Measurements from ENCODE around the gene GPX4. TPM values are rescaled to one million over a fixed set of nuclear protein-coding genes. Genes with fewer than 3 reads are reported as not detected.

The GPX4 gene
- total and polyA plus RNA-seq, 10 donors = 138 to 562 (median 247) TPM

DNA sequence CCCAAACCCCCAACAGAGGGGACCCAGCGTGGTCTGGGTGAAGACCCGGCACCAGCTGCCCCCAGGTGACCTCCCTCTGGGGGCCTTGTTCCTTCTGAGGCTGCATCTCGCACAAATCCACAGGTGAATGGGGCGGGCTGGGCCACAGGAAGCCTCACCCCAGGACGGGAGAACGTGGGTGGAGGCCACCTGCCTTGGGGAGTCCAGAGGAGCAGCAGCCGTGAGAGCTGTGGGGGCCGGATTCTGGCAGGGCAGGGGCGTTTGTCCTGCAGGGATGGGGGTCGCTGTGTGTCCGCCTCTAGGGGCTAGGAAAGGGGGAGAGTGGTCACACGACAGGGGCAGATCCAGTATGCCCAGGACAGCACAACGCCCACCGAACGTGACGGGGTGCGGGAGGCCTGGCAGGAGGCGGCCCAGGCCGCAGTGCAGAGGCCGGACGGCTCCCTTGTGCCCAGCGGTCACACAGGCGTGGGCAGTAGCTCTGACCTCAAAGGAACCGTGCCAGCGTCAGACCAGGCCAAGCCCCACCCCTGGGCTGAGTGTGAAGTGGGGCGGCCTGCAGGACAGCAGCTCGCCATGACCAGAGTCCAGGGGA lies 15.3 kb upstream of the GPX4 start:
- 68 to 74% (median 72%) methylated on average over 25 to 27 of the region's 27 CpGs for WGBS, 5 donors
- H3K4me1 ChIP-seq = peaks cover 23 to 100% (median 69%) of the 10 kb centered on the region in 6 donors
- H3K9me3 ChIP-seq = no peaks in the 10 kb centered on the region
- peak overlapping the region in 1 of 8 donors; percentile 44 for H3K4me3 ChIP-seq
- peak overlapping the region; percentile 54 to 93 (median 82) for H3K27ac ChIP-seq
- TF ChIP-seq CTCF (IDR thresholded peaks at IDR 0.05 in 8 of 11, conservative IDR thresholded peaks at IDR 0.05 in 3 of 11) (no peak), POLR2AphosphoS5 (IDR thresholded peaks at IDR 0.05) (peak; percentile 69 to 86 (median 70)), POLR2A (IDR thresholded peaks at IDR 0.05) (peak in 1 of 3 donors; percentile 13)
- peaks cover 4 to 100% (median 83%) of the 10 kb centered on the region in 6 donors for H3K36me3 ChIP-seq
- no peaks in the 10 kb centered on the region for H3K27me3 ChIP-seq (replicated peaks in 1 of 7)
- intact Hi-C loops (cut with DNase I; ENCODE audit: low total_unique reads) = no loop called here
- peak; percentile 85 for DNase-seq

DNA sequence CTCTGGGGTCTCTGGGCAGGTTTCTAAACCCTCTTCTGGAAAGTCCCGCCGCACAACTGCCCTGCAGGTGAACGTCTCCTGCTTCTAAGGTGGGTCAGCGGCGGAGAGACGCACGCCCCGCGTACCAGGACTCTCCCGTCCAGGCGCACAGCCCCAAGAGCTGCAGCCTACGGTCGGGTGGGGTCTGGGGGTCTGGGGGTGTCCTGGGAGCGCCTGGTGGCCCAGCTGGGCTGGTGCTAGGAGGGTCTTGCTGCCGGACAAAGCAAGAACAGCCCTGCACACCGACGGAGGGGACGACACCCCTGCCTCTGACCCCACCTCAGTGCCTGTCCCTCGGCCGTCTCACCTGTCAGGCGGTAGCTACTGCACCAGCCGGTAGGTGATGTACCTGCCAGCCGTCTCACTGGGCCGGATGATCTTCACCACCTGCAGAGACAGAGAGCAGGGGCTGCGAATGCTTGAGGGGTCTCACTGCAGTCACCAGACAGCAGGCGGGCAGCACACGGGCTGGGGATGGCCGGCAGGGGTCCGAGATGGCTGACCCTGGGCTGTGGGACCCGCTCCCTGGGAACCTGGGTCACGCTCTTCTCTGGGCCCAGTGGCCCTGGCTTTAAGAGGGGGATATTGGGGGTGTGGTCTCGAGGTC lies 14.5 kb upstream of the GPX4 start:
- peaks cover 30 to 100% (median 69%) of the 10 kb centered on the region in 6 donors for H3K4me1 ChIP-seq
- H3K27me3 ChIP-seq (replicated peaks in 1 of 7) = no peaks in the 10 kb centered on the region
- intact Hi-C loops (cut with DNase I; ENCODE audit: low total_unique reads) = no loop called here
- H3K36me3 ChIP-seq = peaks cover 4 to 97% (median 77%) of the 10 kb centered on the region in 6 donors
- WGBS, 5 donors = 85 to 95% (median 93%) methylated on average over 8 to 32 of the region's 32 CpGs
- TF ChIP-seq POLR2AphosphoS5 (IDR thresholded peaks at IDR 0.05) = peak; percentile 38 to 78 (median 66)
- TF ChIP-seq POLR2A (IDR thresholded peaks at IDR 0.05) = no peak
- H3K9me3 ChIP-seq = no peaks in the 10 kb centered on the region
- peak; percentile 79 for DNase-seq
- peak overlapping the region in 1 of 8 donors; percentile 44 for H3K4me3 ChIP-seq
- peak overlapping the region in 6 of 8 donors; percentile 77 to 93 (median 85) for H3K27ac ChIP-seq

- Histone ChIP-seq H3K27me3 (replicated peaks in 1 of 7) (no peaks in the 10 kb centered on the region), H3K4me1 (peaks cover 33 to 100% (median 69%) of the 10 kb centered on the region in 6 donors), H3K27ac (peak overlapping the region in 3 of 8 donors; percentile 87 to 93 (median 91)), H3K4me3 (no peak overlapping the region), H3K36me3 (peaks cover 4 to 90% (median 71%) of the 10 kb centered on the region in 6 donors), H3K9me3 (no peaks in the 10 kb centered on the region)
- DNase-seq = no peak
- intact Hi-C loops (cut with DNase I; ENCODE audit: low total_unique reads) = no loop called here
- WGBS, 5 donors = 51 to 83% (median 75%) methylated on average over 15 to 22 of the region's 22 CpGs
- peak in 1 of 3 donors; percentile 10 for TF ChIP-seq POLR2AphosphoS5 (IDR thresholded peaks at IDR 0.05)
- TF ChIP-seq CTCF (IDR thresholded peaks at IDR 0.05 in 8 of 11, conservative IDR thresholded peaks at IDR 0.05 in 3 of 11) = no peak
- no peak for TF ChIP-seq POLR2A (IDR thresholded peaks at IDR 0.05)
These were observed 13.9 kb upstream of the GPX4 start for GRCh38 chr19:1089891-1090290.

DNA sequence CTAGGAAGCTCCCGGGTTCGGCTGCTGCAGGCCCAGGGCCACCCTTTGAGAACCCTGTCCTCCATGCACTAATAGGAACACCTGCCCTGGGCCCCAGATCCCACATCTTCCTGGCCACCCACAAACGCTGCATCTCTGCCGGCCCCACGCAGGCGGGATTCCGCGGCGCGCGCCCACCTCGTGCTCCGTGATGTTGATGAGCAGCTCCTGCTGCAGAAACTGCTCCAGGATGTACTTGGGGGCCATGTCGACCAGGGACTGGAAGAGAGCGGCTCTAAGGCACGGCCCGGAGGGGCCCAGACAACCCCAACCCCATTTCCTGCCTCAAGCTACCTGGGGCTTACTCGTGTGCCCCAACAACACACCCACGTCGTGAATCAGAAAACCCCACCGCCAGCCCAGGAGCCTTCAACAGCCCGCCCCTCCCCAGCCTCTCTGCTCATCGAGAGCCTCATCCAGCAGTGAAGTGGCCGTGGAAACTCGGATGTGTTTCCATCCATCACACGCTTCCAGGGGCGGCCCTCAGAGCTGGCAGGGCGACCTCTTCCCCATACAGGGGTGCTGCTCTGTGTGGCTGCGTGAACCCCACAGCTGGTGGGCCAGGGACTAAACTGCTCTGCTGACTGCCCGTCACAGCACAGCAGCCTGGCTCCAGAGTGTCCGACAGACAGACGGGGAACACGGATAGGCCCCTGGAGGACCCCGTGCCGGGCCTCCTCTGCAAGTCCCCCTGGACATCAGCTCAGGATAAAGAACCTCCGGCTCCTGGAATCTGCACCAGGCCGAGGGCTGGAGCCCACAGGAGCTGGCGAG lies 12.9 kb upstream of the GPX4 start:
- Histone ChIP-seq H3K36me3 (peaks cover 4 to 80% (median 61%) of the 10 kb centered on the region in 6 donors), H3K4me3 (no peak overlapping the region), H3K4me1 (peaks cover 34 to 98% (median 70%) of the 10 kb centered on the region in 6 donors), H3K9me3 (no peaks in the 10 kb centered on the region), H3K27ac (peak overlapping the region in 2 of 8 donors; percentile 16 to 21), H3K27me3 (replicated peaks in 1 of 7) (no peaks in the 10 kb centered on the region)
- intact Hi-C loops (cut with DNase I; ENCODE audit: low total_unique reads) = no loop called here
- DNase-seq = no peak
- TF ChIP-seq POLR2AphosphoS5 (IDR thresholded peaks at IDR 0.05) (peak; percentile 16 to 65 (median 19)), POLR2A (IDR thresholded peaks at IDR 0.05) (no peak), CTCF (IDR thresholded peaks at IDR 0.05 in 8 of 11, conservative IDR thresholded peaks at IDR 0.05 in 3 of 11) (no peak)
- 87 to 92% (median 91%) methylated on average over 21 to 38 of the region's 38 CpGs for WGBS, 5 donors

Data from spleen (tissue), 11 donors.